ENCODE data around the gene FDX1.

The FDX1 gene

DNA sequence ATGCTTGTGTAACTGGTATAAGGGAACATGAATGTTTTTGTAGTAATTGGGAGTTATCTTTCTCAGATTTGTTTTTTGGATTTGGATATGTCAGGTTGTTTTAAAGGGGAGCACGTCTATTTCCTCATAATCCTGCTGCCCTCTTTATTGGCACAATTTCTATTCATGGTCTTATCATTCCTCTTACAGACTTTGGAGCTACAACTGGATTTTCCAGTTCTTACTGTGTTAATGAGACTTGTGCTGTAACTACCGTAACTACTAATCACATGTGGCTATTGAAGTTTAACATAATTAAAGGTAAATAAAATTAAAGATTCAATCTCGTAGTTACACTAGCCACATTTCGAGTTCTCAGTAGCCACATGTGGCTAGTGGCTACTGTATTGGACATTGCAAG, 1.9 kb downstream of the FDX1 start:
- no peak for DNase-seq

DNA sequence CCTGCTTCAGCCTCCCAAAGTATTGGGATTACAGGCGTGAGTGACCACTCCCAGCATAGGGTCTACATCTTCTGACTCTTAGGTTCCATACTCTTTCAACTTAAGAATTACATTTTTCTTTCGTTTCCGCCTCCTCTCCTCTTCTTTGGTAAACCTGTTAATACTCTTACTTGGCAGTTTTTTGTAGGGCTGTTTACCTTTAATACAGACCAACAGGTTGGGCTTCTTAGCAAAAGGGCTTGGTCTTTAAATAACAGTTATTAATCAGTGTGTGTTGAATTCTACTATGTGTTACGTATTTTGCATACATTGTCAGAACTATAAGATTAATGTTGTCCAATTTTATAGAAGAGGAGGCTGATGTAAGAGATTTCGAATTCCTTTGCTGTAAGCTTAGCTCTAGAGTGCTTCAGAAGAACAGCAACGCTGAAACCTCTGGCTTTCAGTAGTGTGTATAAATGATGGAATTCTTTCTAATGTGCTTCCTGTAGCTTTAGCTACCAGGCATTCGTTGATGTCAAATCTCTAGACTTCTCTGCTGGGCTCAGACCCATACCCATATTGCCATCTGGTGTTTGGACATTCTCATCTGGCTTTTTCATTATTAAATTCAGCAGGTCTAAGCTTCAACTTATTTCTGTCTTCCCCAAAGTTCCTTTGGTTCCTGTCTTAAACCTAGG, 3.1 kb downstream of the FDX1 start:
- DNase-seq, result no peak

DNA sequence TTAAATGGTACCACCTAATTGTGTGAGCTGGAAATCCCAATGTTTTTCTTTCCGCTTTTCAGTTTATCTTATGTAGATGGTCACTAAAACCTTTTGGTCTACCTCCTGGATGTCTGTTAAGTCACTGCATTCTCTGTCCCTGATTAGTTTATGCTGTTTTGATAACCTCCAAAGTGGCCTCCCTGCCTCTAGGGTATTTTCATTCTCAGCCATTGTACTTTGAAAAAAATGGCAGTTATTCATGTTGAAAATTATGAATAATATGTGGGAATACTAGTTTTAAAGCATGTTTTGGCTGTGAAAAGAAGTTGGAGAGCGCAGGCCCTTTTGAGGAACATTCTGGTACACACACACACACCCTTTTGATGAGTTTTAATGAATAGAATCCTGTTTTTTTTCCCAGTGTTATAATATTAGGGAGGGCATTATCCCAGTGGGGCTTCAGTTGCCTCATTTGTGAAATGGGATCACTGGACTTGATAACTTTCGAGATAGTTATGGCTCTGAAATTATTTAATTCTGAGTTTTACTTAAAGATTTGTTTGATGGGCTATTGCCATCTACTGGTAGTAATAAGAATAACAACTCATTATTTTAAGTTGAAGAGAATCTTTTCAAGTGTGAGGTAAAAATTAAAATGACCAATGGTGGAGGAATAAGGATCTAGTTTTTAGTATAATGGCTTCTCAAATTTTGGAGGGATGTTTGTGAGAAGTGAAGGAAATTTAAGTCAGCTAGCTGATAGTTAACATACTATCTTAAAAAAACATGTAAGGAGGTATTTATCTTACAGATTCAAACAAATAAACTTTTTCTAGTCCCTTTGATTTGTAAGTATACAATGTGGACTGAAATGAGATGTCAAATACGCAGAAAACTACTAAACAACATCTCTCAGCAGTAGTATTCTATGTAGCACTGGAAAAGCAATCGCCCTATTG, 3.9 kb downstream of the FDX1 start:
- DNase-seq, result peak; percentile 24

DNA sequence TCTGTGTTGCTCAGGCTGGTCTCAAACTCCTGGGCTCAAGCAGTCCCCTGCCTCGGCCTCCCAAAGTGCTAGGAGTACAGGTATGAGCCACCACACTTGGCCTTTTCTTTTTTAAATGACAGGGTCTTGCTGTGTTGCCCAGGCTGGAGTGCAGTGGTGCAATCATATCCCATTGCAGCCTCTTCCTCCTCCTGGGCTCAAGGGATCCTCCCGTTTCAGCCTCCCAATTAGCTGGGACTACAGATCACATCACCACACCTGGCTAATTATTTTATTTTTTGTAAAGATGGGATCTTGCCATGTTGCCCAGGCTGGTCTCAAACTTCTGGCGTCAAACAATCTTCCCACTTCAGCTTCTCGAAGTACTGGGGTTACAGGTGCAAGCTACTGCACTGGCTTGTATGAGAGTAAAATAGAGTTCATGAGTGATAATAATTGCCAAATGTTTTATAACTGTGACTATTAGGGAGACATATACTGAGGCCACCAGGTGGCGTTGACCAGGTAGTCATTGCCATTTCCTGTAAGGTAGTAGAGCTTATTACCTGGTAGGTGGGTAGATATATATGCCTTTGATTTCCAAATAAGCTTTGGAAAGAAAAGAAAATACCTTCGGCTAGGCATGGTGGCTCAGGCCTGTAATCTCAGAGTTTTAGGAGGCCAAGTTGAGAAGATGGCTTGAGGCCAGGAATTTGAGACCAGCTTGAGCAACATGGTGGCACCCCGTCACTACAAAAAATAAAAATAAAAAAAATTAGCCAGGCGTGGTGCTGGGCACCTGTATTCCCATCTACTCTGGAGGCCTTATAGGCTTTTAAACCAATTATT, 5.4 kb downstream of the FDX1 start:
- no peak for DNase-seq

DNA sequence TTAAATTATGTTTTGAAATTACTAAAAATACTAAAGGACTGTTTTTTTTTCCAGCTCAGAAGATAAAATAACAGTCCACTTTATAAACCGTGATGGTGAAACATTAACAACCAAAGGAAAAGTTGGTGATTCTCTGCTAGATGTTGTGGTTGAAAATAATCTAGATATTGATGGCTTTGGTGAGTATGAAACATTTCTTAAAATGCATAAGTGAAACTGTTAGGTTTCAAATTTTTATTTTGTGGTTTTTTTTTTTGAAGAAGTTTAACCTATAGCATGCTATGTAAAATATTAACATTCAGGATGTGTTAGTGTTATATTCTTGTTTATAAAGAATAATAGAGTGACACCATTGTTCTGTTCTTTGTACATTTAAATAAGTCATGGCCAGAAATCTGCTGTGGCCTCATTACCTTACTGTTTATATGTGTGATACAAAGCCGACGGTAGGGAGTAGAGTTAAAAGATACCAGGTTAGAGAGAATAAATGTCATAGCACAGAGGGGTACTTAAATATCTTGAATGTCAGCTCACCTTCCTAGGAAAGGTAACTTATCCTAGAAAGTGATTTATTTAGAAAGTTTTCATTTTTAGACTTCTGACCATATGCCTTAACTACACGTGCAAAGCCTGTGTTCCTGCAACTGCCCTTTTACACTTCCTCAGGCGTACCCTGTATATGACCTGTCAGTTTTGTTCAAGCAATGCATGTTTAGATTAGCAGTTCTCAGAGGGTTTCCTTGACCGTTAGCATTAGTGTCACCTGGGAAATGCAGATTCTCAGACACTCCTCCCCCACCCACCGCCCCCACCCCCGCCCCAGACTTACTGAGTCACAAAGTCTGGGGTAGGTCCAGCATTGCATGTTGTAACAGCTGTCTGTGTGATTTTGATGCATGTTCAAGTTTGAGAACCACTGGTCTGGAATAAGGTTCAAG, 6.3 kb downstream of the FDX1 start:
- no peak for DNase-seq

DNA sequence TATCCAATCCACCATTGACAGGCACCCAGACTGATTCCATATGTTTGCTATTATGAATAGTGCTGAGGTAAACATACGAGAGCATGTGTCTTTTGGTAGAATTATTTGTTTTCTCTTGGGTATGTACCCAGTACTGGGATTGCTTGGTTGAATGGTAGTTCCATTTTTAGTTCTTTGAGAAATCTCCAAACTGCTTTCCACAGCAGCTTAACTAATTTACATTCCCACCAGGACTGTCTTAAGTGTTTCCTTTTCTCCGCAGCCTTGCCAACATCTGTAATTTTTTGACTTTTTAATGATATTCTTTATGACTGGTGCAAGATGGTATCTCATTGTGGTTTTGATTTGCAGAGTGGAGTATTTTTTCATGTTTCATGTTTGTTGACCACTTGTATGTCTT, 8.3 kb downstream of the FDX1 start:
- no peak for DNase-seq

DNA sequence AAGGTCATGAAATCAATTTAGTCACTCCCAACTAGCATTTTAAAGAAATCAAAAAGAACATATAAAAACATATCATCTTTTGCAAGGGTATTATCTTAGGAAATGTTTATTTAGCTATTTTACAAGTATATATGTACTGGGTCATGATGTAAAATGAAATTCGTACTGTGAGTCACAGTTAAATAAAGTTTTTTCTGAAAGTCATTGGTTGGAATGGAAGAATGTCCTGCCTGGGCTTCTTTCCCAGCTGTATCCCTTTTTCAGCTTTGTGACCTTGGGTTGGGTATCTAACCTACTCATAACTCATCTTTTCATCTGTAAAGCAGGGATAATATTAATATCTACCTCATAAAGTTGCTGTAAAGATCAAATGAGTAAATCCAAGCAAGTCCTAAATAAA, 15.7 kb downstream of the FDX1 start:
- DNase-seq, result no peak

DNA sequence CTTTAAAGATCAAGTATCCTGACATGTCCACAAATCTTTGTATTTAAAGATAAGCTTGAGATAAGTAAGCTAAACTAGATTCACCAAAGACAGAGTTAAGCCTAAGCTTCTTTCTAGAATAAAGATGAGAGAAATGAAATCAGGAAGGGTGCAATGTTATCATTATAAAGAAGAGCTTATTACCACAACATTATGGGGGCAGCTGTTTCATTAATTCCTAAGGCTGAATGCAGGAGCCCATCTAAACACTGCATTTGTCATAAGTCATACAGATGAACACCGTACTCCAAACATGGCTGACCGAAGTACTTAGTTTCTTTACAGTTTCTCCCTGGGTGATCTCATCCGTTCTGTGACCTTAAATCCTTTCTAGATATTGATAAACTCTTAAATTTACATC, 16.3 kb downstream of the FDX1 start:
- DNase-seq, result no peak

DNA sequence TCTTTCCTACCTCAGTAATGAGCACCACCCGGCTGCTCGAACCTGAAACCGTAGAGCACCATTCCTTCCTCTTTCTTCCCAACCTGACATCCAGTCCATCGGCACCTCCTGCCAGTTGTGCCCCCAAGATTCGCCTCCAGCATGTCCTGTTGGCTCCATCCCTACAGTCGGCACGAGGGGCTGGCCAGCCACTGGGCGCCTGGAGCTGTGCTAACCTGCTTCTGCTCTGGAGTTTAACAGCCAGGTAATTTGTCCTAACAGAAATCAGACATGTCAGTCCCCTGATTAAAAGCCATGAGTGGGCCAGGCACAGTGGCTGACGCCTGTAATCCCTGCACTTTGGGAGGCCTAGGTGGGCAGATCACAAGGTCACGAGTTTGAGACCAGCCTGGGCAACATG, 16.8 kb downstream of the FDX1 start:
- no peak for DNase-seq

DNA sequence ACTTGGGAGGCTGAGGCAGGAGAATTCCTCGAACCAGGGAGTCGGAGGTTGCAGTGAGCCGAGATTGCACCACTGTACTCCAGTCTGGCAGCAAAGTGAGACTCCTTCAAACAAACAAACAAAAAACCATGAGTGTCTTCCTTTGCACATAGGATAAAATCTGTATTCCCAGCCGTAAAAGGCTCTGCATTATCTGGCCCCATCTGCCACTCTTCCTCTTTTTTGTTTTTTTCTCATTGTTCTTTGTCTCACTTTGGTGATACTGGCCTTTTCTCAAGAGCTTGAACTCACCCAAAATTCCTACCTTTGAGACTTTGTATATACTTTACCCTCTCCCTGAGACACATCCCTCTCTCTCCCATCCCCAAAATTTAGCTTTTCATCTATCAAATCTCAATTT, 17.6 kb downstream of the FDX1 start:
- DNase-seq, result no peak

DNA sequence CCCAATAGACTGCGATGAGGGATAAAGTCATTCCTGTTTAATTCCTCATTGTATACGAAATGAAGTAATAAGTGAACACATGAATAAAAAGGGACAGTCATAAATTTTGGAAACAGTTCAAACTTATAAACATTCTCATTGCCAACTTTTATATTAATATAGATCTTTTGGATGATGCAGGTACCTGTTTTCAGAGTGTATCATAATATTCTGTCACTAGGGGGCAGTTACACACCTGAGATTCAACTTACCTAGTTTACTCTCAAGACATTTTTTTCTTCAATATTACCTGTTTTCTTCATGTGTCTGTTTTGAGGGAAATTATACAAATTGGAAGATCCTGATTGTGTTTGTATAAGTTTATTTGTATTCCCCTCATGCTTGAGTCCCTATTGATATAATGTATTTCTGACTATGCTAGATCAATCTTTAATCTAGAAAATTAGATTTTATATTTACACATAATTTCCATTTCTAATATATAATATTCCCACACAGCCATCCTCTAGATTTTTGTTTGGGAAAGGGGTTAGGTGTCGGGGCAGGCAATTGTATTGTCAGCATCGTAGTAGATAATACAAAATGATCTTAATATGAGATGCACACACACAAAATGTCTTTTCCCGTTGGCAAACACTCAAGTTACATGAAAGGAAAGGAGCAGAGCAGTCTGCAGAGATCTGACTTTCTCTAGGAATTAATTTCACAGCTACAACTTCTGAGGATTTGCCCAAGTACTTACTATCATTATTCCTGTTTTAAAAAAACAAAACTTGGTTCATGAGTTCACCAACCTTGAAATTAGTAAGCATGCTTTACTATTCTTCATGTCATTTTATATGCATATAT, 18.4 kb downstream of the FDX1 start:
- peak; percentile 37 for DNase-seq

DNA sequence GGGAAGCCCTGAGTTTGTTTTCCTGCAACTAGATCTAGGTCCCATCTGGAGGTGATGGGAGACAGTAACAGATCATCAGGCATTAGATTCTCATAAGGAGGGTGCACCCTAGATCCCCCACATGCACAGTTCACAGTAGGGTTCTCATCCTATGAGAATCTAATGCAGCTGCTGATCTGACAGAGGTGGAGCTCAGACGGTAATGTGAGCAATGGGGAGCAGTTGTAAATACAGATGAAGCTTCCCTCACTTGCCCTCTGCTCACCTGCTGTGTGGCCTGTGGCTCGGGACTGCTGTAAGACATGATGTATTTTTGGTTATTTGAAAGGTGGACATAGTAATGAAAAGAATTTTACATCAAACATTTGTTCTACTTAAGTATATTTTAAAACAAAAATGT, 20.5 kb downstream of the FDX1 start:
- no peak for DNase-seq

DNA sequence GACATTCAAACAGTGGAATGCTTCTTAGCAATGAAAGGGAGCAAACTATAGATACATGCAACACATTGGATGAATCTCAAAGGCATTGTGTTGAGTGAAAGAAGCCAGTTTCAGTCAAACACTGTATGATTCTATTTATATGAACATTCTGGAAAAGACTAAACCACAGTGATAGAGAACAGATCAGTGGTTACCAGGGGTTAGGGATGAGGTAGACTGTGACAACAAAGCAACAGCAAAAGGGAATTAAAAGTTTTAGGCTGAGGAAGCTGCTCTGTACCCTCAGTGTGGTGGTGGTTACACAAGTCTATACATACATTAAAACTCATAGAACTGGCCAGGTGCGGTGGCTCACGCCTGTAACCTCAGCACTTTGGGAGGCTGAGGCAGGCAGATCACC, 23.0 kb downstream of the FDX1 start:
- peak; percentile 60 for DNase-seq

DNA sequence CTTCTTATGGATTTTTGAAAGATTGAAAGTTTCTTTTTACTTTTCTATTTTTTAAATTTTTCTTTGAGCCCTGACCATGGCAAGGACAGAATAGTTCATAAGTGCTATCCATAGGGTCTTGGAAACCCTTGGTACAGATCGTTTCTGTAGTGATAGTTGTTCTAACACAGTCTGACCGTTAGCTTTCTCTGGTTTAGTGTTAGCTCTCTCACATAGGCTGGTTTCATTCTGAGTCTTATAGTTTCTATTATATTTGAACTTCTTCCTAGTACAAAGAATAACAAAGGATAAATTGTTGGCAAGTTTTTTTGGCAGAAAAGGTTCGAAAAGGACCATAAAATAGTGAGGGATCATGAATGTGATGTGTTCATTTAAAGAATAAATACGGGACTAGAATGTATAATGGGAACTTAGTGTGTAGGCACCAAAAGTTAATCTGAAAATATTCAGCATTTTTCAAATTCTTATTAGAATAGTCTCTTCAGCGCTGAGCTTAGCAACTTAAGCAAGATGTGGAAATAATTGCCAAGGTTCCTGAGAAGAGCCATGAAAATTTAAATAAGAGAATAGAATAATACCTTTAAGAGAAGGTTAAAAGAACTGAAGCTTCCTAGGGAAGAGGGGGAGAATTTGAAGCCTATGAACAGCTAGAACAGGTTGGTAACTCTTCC, 24.1 kb downstream of the FDX1 start:
- peak; percentile 79 for DNase-seq

DNA sequence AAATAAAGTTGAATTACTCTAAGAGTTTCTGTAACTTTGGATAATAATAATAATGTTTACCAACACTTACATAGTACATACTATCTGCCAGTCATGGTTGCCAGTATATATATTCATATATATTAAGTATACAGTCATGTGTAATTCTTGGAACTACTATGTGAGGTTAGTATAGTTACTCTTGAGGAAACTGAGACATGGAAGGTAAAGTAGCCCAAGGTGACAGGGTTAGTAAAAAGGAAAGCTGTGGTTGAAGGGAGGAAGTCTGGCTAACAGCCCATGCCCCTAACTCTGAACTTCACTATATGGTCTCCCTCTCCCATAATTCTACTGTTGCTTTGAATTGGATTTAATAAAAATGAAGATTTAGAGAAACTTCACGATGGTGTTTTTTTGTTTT, 24.9 kb downstream of the FDX1 start:
- peak; percentile 84 for DNase-seq

DNA sequence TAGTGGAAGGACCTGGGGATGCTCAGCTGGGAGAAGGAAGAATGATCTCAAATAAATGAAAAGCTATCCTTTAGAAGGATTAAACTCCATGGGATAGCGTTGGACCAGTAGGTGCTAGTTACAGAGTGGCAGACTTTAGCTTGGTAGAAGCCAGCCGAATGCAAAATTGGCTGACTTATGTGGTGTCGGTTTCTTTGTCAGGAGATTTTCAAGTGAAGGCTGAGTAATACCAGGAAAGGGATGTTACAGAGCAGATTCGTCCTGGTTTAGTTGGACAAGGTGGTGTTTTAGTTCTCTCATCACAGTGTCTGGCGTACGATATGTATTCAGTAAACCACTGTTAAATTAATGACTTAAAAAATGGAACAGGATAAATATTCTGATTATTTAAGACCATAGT, 26.0 kb downstream of the FDX1 start:
- peak; percentile 87 for DNase-seq

DNA sequence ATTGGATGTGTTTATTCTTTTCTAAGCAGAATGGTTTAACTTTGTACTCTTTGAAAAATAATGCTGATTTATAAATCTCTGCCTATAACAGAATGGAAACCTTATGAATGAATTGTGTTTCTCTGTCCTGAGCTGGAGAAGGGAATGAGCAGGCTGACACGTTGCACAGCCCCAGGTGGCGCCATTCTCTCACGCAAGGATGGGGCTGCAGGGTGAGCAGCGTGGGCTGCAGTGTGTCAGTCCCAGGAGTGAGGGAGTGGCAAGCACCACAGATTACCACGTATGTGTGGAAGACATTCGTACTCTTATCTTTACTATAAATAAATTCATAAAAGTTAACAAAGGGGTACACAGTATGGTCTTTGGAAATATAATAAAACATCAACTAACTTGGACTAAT, 33.4 kb downstream of the FDX1 start:
- DNase-seq, result peak; percentile 50

DNA sequence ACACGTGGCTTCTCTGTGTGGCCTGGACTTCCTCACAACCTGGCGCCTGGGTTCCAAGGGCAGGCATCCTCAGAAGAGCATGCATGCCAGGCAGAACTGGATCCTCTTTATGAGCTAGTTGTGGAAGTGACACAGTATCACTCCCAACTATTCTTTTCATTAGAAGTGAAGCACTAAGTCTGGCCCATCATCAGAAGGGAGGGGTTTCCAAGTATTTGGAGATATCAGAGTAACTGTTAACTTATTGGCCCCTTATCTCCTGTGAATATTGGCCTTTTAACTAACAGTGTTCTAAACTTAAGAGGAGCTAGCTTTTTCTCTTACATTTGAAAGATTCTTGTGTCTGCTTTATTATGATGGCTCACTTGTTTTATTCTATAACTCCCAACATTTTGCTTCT, 35.5 kb downstream of the FDX1 start:
- DNase-seq, result no peak

DNA sequence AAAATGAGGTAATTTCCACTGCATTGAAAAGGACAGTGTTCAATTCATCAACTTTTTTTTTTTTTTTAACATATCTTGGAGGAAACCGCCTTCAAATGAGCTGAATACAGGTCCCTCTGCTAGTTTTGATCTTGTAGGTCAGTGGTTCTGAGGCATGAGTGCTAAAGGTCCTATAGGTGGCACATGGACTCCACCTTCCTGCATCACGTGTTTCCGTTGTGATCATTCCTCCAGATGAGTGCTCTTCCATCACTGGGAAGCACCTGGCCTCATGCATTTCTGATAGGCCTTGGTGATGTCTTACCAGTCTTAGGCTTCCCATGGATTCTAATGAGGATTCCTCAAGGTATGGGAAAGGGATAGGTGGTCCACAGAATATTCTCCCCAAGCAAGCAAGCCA, 37.8 kb downstream of the FDX1 start:
- no peak for DNase-seq

DNA sequence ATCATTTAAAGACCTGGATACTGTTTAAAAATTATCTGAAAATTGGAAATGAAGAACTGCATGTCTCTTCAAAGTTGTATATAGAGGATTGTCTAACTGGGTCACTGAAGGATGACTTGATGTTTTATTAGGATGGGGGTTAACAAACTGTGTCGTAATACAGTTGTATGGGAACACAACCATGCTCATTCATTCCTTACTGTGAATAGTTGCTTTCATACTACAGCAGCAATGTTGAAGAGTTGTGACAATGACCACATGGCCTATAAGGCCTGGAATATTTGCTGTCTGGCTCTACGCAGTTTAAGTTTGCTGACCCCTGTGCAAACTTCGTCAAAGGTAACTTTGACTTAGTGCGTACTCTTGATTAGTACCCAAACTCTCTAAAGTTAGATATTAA, 38.4 kb downstream of the FDX1 start:
- no peak for DNase-seq

DNA sequence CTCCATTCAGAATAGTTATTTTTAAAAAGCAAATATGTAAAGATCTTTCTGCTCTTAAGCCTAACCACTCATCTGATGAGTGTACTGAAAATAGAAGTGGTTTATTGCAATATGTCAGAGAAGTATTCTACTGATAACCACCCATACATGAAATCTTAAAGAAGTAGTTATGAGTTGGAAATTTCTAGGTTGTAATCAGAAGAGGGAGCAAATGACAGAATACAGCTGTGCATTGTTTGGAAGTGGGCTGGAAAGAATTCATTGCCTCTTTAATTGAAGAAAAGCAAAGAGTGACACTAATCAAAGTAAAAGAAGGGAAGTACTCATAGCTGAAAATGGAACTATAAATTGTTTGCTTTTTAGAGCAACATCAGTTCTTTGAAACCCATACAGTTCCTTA, 39.4 kb downstream of the FDX1 start:
- DNase-seq, result no peak
